Tibial nerve (tissue), 3 donors: ENCODE data around the gene OR1M1.

Experiments used
- CTCF ChIP-seq, 5 experiments: fragments of 200-600 bp in 3 of 5; fragments of 450-650 bp in 2 of 5; sonication (generic) in 3 of 5; IDR thresholded peaks; one replicate each; pipeline ENCODE4 v1.5.1; 2016 to 2019; ENCODE audit warnings: antibody characterized with exemption in 5 of 5, mild to moderate bottlenecking in 3 of 5, moderate library complexity in 2 of 5
- POLR2A ChIP-seq, 2 donors: fragments of 450-650 bp; IDR thresholded peaks; one replicate each; pipeline ENCODE4 v1.6.1; 2017; ENCODE audit warnings: antibody characterized with exemption in 2 of 2, mild to moderate bottlenecking in 2 of 2, moderate library complexity in 2 of 2

- TF ChIP-seq CTCF (IDR thresholded peaks at IDR 0.05) = no peak
- TF ChIP-seq POLR2A (IDR thresholded peaks at IDR 0.05) = no peak
These were observed 8.2 kb upstream of the OR1M1 start for GRCh38 chr19:9078651-9079050.
